Stimulated activated naive CD8-positive, alpha-beta T cell treated with anti-CD3 and anti-CD28 coated beads, Interleukin-15, amount 100 ng/mL, for 72 hours (primary cell): Measurements from ENCODE around the gene ZC3HAV1L.
"Not testable (repeated sequence)": the region's sequence is repeated elsewhere in the genome, so short reads cannot be mapped to it uniquely, and the experiment has no call there.

Experiments used
- ATAC-seq: fragments of 150-1000 bp; cut with Tn5 transposase; 2 replicates; pipeline ENCODE4 v1.10.0; 2021; ENCODE audit warnings: mild to moderate bottlenecking, moderate library complexity
- DNase-seq, 2 donors: peaks; one replicate each; pipeline ENCODE4 v3.0.0; 2021 to 2022
- H3K27ac Mint-ChIP-seq, 2 donors: one replicate each; pipeline ENCODE4 v1.8.0; 2022; ENCODE audit warnings: mild to moderate bottlenecking in 2 of 2, mixed read lengths in 2 of 2, moderate library complexity in 2 of 2
- H3K27me3 Mint-ChIP-seq: one replicate; pipeline ENCODE4 v1.8.0; 2022; ENCODE audit warnings: mixed read lengths
- H3K4me1 Mint-ChIP-seq: one replicate; pipeline ENCODE4 v1.8.0; 2022; ENCODE audit warnings: mild to moderate bottlenecking, mixed read lengths
- H3K4me3 Mint-ChIP-seq, 2 donors: one replicate each; pipeline ENCODE4 v1.8.0; 2022; ENCODE audit warnings: mild to moderate bottlenecking in 2 of 2, mixed read lengths in 2 of 2, moderate library complexity in 1 of 2
- H3K9me3 Mint-ChIP-seq, 2 donors: one replicate each; pipeline ENCODE4 v1.8.0; 2022; ENCODE audit warnings: mixed read lengths in 2 of 2

Gene ZC3HAV1L

GRCh38 chr7:139041378-139042085, 5.7 kb upstream of the ZC3HAV1L start:
- Mint-ChIP-seq H3K27ac (no peak overlapping the region), H3K4me3 (no peak overlapping the region), H3K4me1 (peaks cover 54% of the 10 kb centered on the region)

DNA sequence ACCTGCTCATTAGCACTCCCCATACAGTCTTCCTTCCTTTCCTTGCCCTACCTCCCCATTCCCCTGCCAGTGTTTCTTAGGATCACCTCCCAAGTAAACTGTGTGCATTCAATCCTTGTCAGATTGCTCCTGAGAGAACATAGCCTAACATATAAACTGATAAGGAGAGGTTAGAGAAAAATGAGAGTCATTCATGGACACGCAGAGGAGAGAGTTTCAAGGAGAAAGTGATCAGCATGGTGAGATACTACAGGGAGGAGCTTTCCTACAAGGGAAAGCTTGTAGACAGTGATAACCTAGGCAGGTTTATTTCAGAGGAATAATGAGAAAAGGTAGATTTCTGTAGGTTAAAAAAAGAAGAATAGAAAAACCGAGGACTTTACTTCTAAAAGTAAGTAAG, 2.8 kb upstream of the ZC3HAV1L start:
- Mint-ChIP-seq H3K4me1 (peaks cover 46% of the 10 kb centered on the region), H3K9me3 (no peaks in the 10 kb centered on the region)

More at GRCh38 chr7:139041378-139042085, 5.7 kb upstream of the ZC3HAV1L start:
- H3K9me3 Mint-ChIP-seq = no peaks in the 10 kb centered on the region
- DNase-seq (no peak), ATAC-seq (peak; percentile 24)
- H3K27me3 Mint-ChIP-seq = no peaks in the 10 kb centered on the region

DNA sequence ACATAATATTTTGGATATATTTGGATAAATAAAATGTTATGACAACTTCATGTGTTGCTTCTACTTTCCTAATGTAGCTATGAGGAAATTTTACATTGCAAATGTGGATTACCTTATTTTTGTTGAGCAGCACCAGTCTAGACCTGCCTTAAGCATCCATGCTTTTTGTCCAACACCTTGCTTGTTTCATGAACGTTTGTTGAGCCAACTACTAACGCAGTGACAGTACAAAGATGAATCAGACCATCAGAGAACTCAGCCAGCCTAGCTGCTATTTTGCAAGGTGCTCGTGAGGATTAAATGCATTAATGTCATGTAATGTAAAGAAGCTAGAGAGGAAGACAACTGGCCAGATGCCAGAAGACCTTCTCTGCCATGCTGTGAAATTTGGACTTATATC, 1.1 kb upstream of the ZC3HAV1L start:
- ATAC-seq (no peak), DNase-seq (no peak)
- Mint-ChIP-seq H3K4me1 (peaks cover 42% of the 10 kb centered on the region), H3K4me3 (peak overlapping the region; percentile 18 to 30), H3K9me3 (no peaks in the 10 kb centered on the region), H3K27me3 (no peaks in the 10 kb centered on the region), H3K27ac (no peak overlapping the region)

More for the DNA sequence above, 2.8 kb upstream of the ZC3HAV1L start:
- no peaks in the 10 kb centered on the region for H3K27me3 Mint-ChIP-seq
- ATAC-seq (no peak), DNase-seq (no peak)
- peak overlapping the region in 1 of 2 donors; percentile 54 for H3K27ac Mint-ChIP-seq
- no peak overlapping the region for H3K4me3 Mint-ChIP-seq

DNA sequence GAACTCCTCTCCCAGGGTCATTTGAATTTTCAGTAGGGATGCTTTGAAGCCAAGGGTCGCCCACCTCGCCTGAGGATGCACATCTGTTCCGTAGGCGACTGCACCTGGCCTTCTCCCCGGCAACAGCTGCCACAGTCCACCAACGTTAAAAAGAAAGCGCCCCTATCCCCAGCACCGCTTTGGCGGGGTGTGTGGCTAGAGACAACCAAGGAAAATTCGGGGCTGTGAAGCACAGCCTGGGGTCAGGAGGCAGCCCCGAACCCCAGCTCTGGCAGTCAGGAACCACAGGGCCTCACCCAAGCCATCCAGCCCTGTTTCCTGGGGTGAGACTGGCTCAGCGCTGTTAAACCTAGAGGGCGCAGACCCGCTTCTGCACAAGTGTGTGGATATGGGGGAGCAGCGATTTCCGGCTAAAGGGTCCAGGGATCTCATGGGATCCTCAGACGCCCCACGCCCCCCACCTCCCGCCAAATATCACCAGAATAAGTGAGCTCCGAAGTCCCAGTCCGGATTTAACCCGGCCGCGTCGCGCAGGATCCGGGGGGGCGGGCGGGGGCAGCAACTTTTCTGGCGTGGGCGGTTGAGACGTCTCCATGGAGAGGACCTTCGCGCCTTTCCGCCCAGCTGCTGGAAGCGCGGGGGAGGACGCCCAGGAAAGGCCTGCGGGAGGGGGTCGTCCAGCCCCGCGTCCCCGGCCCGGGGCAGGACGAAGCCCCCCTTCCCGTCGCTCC, 822 bp downstream of the ZC3HAV1L start:
- Mint-ChIP-seq H3K27me3 (no peaks in the 10 kb centered on the region), H3K9me3 (no peaks in the 10 kb centered on the region), H3K4me1 (peaks cover 32% of the 10 kb centered on the region), H3K27ac (peak overlapping the region; percentile 74 to 91), H3K4me3 (peak overlapping the region; percentile 82 to 88)
- DNase-seq (peak in 1 of 2 donors; percentile 44), ATAC-seq (peak; percentile 60)

GRCh38 chr7:139034336-139034735, 1.5 kb downstream of the ZC3HAV1L start:
- Mint-ChIP-seq H3K27ac (no peak overlapping the region), H3K27me3 (no peaks in the 10 kb centered on the region), H3K4me1 (peaks cover 32% of the 10 kb centered on the region), H3K4me3 (peak overlapping the region; percentile 82 to 88), H3K9me3 (no peaks in the 10 kb centered on the region)
- ATAC-seq (no peak), DNase-seq (no peak)

DNA sequence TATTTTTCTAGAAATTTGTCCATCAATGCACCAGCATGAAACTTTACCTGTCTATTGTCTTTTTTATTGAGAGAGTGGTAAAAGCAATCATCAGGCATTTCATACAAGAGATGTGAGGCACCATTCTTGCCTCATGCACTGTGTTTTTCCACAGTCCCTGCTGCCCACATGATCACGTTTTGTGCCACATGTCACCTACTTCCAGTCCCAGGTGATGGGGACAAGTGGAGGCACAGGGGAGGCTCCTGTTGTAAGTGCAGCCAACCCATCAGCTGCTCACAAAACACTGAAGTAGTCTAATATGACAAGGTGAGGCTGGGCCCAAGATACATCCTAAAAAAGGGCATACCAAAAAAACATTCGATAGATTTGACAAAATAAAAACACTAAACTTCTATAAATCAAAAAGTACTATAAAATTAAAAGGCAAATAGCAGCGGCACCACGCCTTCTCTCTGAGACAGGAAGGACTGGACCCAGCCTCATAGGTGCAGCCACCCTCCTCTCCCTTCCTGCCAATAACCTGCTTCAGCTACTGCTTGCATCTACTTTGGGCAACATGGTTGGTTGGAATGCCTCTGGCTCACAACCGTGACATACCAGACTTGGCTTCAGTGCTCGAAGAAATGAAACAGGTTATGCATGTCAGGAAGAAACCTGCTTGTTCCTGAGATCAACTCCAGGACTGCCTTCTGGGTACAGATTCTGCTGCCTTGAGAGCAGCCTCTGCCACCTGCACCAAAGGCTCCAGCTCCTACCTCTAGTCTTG, 2.3 kb downstream of the ZC3HAV1L start:
- Mint-ChIP-seq H3K4me3 (no peak overlapping the region), H3K27me3 (no peaks in the 10 kb centered on the region), H3K4me1 (peaks cover 29% of the 10 kb centered on the region), H3K27ac (no peak overlapping the region), H3K9me3 (no peaks in the 10 kb centered on the region)
- DNase-seq = no peak
- no peak for ATAC-seq

DNA sequence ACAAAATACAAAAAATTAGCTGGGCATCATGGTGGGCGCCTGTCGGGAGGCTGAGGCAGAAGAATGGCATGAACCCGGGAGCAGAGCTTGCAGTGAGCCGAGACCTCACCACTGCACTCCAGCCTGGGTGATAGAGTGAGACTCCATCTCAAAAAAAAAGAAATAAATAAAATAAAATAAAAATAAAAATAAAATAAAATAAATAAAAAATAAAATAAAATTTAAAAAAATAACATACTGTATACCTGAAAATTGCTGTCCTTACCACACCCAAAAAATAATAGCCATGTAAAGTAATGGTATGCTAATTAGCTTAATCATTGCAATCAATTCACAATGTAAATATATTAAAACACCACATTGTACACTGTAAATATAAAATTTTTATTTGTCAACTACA, 3.4 kb downstream of the ZC3HAV1L start:
- Mint-ChIP-seq H3K9me3 (no peaks in the 10 kb centered on the region), H3K4me3 (no peak overlapping the region), H3K4me1 (peaks cover 26% of the 10 kb centered on the region), H3K27ac (no peak overlapping the region), H3K27me3 (no peaks in the 10 kb centered on the region)
- DNase-seq (no peak), ATAC-seq (no peak)

DNA sequence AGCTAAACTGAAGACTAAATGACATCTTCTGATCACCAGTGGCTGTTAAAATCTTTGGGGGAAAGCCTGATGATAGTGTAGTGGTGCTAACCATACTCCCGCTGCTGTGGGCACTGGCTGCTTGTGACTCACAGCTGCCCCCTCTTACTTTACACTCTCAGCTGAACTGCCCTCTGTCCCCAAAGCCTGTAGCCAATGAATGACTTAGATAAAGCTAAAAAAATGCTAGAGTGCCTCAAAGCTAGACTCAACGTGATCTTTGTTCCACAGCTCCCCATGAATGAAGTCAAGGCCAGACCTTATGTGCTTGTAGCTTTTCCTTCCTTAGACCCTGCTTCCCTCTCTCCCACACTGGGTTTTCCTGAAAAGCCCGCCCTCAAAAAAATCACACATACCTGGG, 6.5 kb downstream of the ZC3HAV1L start:
- ATAC-seq (no peak), DNase-seq (no peak)
- no peaks in the 10 kb centered on the region for H3K27me3 Mint-ChIP-seq
- peaks cover 10% of the 10 kb centered on the region for H3K4me1 Mint-ChIP-seq
- H3K4me3 Mint-ChIP-seq = no peak overlapping the region
- no peaks in the 10 kb centered on the region for H3K9me3 Mint-ChIP-seq
- no peak overlapping the region for H3K27ac Mint-ChIP-seq

DNA sequence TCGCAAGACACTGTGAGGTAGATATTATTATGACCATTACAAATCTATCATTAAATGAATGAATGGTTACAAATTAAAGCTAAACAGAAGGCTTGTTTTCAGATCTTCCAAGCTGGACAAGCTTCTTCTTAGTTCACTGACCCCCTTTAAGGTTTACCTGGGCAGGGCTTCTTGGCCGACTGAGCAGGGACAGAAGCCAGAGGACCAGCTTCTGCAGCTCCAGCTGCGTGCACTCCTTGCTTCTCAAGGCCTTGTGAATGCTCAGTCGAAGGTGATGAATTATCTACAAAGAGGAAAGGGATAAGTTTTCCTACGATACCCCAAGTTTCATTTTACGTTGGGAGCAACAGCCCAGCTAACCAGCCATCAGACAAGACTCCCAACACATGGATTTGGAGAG, 9.3 kb downstream of the ZC3HAV1L start:
- DNase-seq (no peak), ATAC-seq (no peak)
- H3K27ac Mint-ChIP-seq = no peak overlapping the region
- no peaks in the 10 kb centered on the region for H3K4me1 Mint-ChIP-seq
- no peaks in the 10 kb centered on the region for H3K9me3 Mint-ChIP-seq
- H3K4me3 Mint-ChIP-seq = no peak overlapping the region
- no peaks in the 10 kb centered on the region for H3K27me3 Mint-ChIP-seq

GRCh38 chr7:139025861-139026260, 10.0 kb downstream of the ZC3HAV1L start:
- not testable (repeated sequence) for H3K27me3 Mint-ChIP-seq, H3K9me3 Mint-ChIP-seq, ATAC-seq, DNase-seq, H3K4me1 Mint-ChIP-seq, H3K27ac Mint-ChIP-seq, H3K4me3 Mint-ChIP-seq

DNA sequence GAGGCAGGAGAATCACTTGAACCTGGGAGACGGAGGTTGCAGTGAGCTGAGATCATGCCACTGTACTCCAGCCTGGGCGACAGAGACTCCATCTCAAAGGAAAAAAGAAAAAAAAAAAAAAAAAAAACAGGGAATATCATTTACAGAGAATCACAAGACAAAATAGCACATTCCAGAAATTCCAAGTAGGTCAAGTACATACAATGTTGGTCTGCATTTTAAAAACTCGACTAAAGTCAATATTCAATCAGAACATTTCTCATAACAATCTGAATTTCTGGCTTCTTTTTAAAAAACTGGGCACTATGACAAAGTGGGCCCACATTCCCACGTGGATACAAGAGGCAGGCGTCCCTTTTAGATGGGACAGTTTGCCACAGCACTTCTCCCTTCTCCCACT, 12.8 kb downstream of the ZC3HAV1L start:
- H3K4me1 Mint-ChIP-seq = peaks cover 3% of the 10 kb centered on the region

GRCh38 chr7:139022286-139022685, 13.6 kb downstream of the ZC3HAV1L start:
- DNase-seq (no peak), ATAC-seq (no peak)
- Mint-ChIP-seq H3K9me3 (no peaks in the 10 kb centered on the region), H3K4me1 (peaks cover 6% of the 10 kb centered on the region), H3K27ac (no peak overlapping the region), H3K27me3 (no peaks in the 10 kb centered on the region), H3K4me3 (no peak overlapping the region)

More for the DNA sequence above, 12.8 kb downstream of the ZC3HAV1L start:
- no peak overlapping the region for H3K4me3 Mint-ChIP-seq
- no peak for ATAC-seq
- H3K27me3 Mint-ChIP-seq = no peaks in the 10 kb centered on the region
- no peak overlapping the region for H3K27ac Mint-ChIP-seq
- no peak for DNase-seq
- no peaks in the 10 kb centered on the region for H3K9me3 Mint-ChIP-seq

GRCh38 chr7:139018910-139019309, 16.9 kb downstream of the ZC3HAV1L start:
- no peak overlapping the region for H3K27ac Mint-ChIP-seq
- no peak for ATAC-seq
- peaks cover 6% of the 10 kb centered on the region for H3K4me1 Mint-ChIP-seq
- H3K4me3 Mint-ChIP-seq = no peak overlapping the region
- DNase-seq = no peak
- no peaks in the 10 kb centered on the region for H3K9me3 Mint-ChIP-seq
- no peaks in the 10 kb centered on the region for H3K27me3 Mint-ChIP-seq

DNA sequence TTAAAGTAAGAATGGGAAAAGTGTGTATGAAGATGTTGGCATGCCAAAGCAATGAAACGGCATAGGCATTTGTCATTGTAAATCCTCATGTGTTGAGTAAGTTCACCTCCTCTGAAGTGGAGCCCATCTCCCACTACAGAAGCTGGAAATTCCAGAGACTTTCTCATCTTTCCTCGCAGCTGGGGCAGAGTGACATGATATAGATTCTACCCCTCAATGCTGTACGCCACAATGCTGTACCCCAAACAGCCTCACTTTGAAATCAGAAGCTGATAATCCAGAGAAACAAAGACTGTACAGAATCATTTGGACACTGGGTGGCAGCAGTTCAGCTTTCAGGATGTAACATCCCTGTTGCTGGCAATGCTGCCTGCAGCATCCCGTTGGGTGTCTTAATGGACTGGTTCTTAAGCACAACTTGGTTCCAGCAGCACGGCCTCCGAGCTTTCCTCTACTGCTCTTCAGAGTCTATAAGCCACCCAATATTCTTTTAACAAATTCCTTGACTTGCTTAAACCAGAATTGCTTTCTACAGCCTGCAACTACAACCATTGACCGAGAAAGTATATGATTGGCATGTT, 18.8 kb downstream of the ZC3HAV1L start:
- Mint-ChIP-seq H3K4me1 (peaks cover 6% of the 10 kb centered on the region), H3K9me3 (no peaks in the 10 kb centered on the region), H3K4me3 (no peak overlapping the region), H3K27me3 (no peaks in the 10 kb centered on the region), H3K27ac (no peak overlapping the region)
- ATAC-seq (peak; percentile 98), DNase-seq (peak; percentile 50 to 62)

GRCh38 chr7:139011373-139011772, 24.5 kb downstream of the ZC3HAV1L start:
- ATAC-seq (no peak), DNase-seq (no peak)
- H3K9me3 Mint-ChIP-seq = no peaks in the 10 kb centered on the region
- no peaks in the 10 kb centered on the region for H3K4me1 Mint-ChIP-seq
- H3K27ac Mint-ChIP-seq = no peak overlapping the region
- H3K27me3 Mint-ChIP-seq = no peaks in the 10 kb centered on the region
- H3K4me3 Mint-ChIP-seq = no peak overlapping the region
